ENCODE measurements around the gene LCN15. TPM values are rescaled to one million over a fixed set of nuclear protein-coding genes. Genes with fewer than 3 reads are reported as not detected.

Gene LCN15
- total RNA-seq, 1 experiment from 2014 or later: not detected

- no peak overlapping the region for H3K18ac ChIP-seq (ENCODE audit: insufficient read length, low read depth, low read length)
- H2BK120ac ChIP-seq (ENCODE audit: low read depth, low read length, poor library complexity, severe bottlenecking): no peak overlapping the region
- peaks cover 6% of the 10 kb centered on the region for H3K27me3 Mint-ChIP-seq (ENCODE audit: low read depth)
- no CpG with 5 or more reads among the region's 7 CpGs for WGBS (ENCODE audit: extremely low coverage, insufficient read length, low lambda C conversion rate)
- H3K4me2 ChIP-seq (ENCODE audit: insufficient read depth, insufficient read length, low read length): no peak overlapping the region
- H2BK12ac ChIP-seq (ENCODE audit: insufficient read length, low read depth, low read length): no peak overlapping the region
- TF ChIP-seq CTCF (conservative IDR thresholded peaks at IDR 0.05): no peak
- no peak overlapping the region for H3K27ac ChIP-seq (ENCODE audit: insufficient read length, low read depth, low read length)
- H3T11ph ChIP-seq (ENCODE audit: low read length): no peak overlapping the region
- H3K4ac ChIP-seq (ENCODE audit: low read depth, low read length): no peak overlapping the region
- H3K4me1 ChIP-seq (ENCODE audit: insufficient read depth, low read length): no peaks in the 10 kb centered on the region
- no peak overlapping the region for H4K91ac ChIP-seq (ENCODE audit: insufficient read length, low read depth, low read length)
- H3K36me3 Mint-ChIP-seq (ENCODE audit: insufficient read depth in 1 of 3, low read depth in 3 of 3): peaks cover 31 to 42% (median 41%) of the 10 kb centered on the region in 3 experiments
- H2AFZ ChIP-seq (ENCODE audit: low read length): no peak overlapping the region
- H3K23me2 ChIP-seq (ENCODE audit: insufficient read length, low read depth, low read length, poor library complexity, severe bottlenecking): peaks cover 10% of the 10 kb centered on the region
- no peak overlapping the region for H3K56ac ChIP-seq (ENCODE audit: insufficient read length, low read depth, low read length)
- H2BK20ac ChIP-seq (ENCODE audit: low read depth, low read length, poor library complexity, severe bottlenecking): no peak overlapping the region
- H3K14ac ChIP-seq (ENCODE audit: insufficient read depth, low read length): no peak overlapping the region
- peaks cover 6% of the 10 kb centered on the region for H3K79me1 ChIP-seq (ENCODE audit: insufficient read depth, low read depth, low read length, poor library complexity, severe bottlenecking)
- H3K9me3 ChIP-seq (ENCODE audit: control insufficient read depth, low read depth, low read length): no peaks in the 10 kb centered on the region
- no peaks in the 10 kb centered on the region; a peak in 1 of 5 replicates for H3K9me3 Mint-ChIP-seq
- no peaks in the 10 kb centered on the region for H3K27me3 ChIP-seq (ENCODE audit: insufficient read depth, low read length)
- peaks cover 13 to 23% of the 10 kb centered on the region in 2 experiments for H3K4me1 Mint-ChIP-seq
- no peak overlapping the region for H3K4me3 Mint-ChIP-seq
- H4K20me1 ChIP-seq (ENCODE audit: control insufficient read depth, insufficient read depth, insufficient read length): no peaks in the 10 kb centered on the region
- H3K23ac ChIP-seq (ENCODE audit: insufficient read length, low read depth, low read length): no peak overlapping the region
- no peak overlapping the region for H4K5ac ChIP-seq (ENCODE audit: insufficient read length, low read depth, low read length)
- no peak overlapping the region for H2BK5ac ChIP-seq (ENCODE audit: insufficient read length, low read length)
- H3K9ac ChIP-seq (ENCODE audit: extremely low read depth, insufficient read length, low read length): no peak overlapping the region
- no peak overlapping the region for H3K27ac Mint-ChIP-seq
- no peak for DNase-seq
- H2AK5ac ChIP-seq (ENCODE audit: insufficient read length, low read length): no peak overlapping the region
- H3K79me2 ChIP-seq (ENCODE audit: insufficient read depth, low read length): peaks cover 11% of the 10 kb centered on the region; the same call in 1 of the 2 replicates
- no peak overlapping the region for H2BK15ac ChIP-seq (ENCODE audit: low read depth, low read length)
- no peak overlapping the region for H4K8ac ChIP-seq (replicated peaks; ENCODE audit: insufficient read length, low read depth, low read length)
These were observed 39.5 kb downstream of the LCN15 start for GRCh38 chr9:136724772-136725171.
